Mucosa of descending colon (tissue), 3 donors: Measurements from ENCODE around the gene ZMIZ1. TPM values are rescaled to one million over a fixed set of nuclear protein-coding genes. Genes with fewer than 3 reads are reported as not detected.

Source experiments
- ATAC-seq: fragments of 200-7000 bp; cut with Tn5 transposase; one replicate; pipeline ENCODE4 v1.9.1; 2020; ENCODE audit warnings: mild to moderate bottlenecking, moderate library complexity
- DNase-seq, 3 donors: peaks; one replicate each; pipeline ENCODE4 v3.0.0-alpha.2; 2020
- H3K36me3 ChIP-seq: fragments of 200-600 bp; one replicate; pipeline ENCODE4 v1.8.0; 2021; ENCODE audit warnings: low read depth, mild to moderate bottlenecking
- H3K4me1 ChIP-seq: fragments of 200-600 bp; one replicate; pipeline ENCODE4 v1.8.0; 2021; ENCODE audit warnings: low read depth, mild to moderate bottlenecking
- H3K4me3 ChIP-seq: fragments of 200-600 bp; one replicate; pipeline ENCODE4 v1.8.0; 2021; ENCODE audit warnings: mild to moderate bottlenecking
- H3K9me3 ChIP-seq: fragments of 200-600 bp; one replicate; pipeline ENCODE4 v1.8.0; 2021; ENCODE audit warnings: mild to moderate bottlenecking
- CTCF ChIP-seq: fragments of 200-600 bp; IDR thresholded peaks from one replicate; pipeline ENCODE4 v1.8.0; 2022; ENCODE audit warnings: antibody characterized with exemption, mild to moderate bottlenecking
- intact Hi-C, 2 donors: fragments of 100-400 bp; cut with DNase I in 1 of 2; cut with micrococcal nuclease in 1 of 2; formaldehyde crosslinking; loops; one replicate each; pipeline versions ENCODE4 v1.11.0 to v1.11.1; 2022; cut with DNase I, micrococcal nuclease
- total RNA-seq, 3 donors: library from RNA; stranded (reverse); fragmentation: NEBNext Ultra II Directional in 2 of 3; extraction: Animal tissue kit (Norgen Biotek cat#: 25700) in 2 of 3; gene quantifications; one replicate each; pipeline versions ENCODE4 v1.2.1 to v1.2.4, GENCODE V29; 2021 to 2023
- donor health status: DM: no; HTN: no; CAD: no; lungs with moderate emphysema.
- donor health status: DM: no; HTN: no; CAD: no.
- donor health status: DM: no; HTN: yes; CAD: no.

ZMIZ1 gene
- total RNA-seq, 3 donors from 2014 or later, result 61.4 to 103 (median 89.1) TPM

- no peaks in the 10 kb centered on the region for H3K9me3 ChIP-seq
- no peak for TF ChIP-seq CTCF
- intact Hi-C loops, result no loop called here
- peaks cover 60% of the 10 kb centered on the region for H3K4me1 ChIP-seq
- no peak overlapping the region for H3K4me3 ChIP-seq
- H3K36me3 ChIP-seq, result no peaks in the 10 kb centered on the region
- ATAC-seq (no peak), DNase-seq (no peak)
Measured at GRCh38 chr10:79187121-79187940, 118.6 kb downstream of the ZMIZ1 start.

GRCh38 chr10:79188154-79188965, 119.6 kb downstream of the ZMIZ1 start:
- intact Hi-C loops, result no loop called here
- TF ChIP-seq CTCF, result no peak
- ATAC-seq, result peak; percentile 77
- H3K9me3 ChIP-seq, result no peaks in the 10 kb centered on the region
- DNase-seq, result peak in 2 of 3 donors; percentile 49 to 72
- H3K4me3 ChIP-seq, result no peak overlapping the region
- peaks cover 50% of the 10 kb centered on the region for H3K4me1 ChIP-seq
- H3K36me3 ChIP-seq, result no peaks in the 10 kb centered on the region

- Histone ChIP-seq H3K9me3 (no peaks in the 10 kb centered on the region), H3K4me3 (no peak overlapping the region), H3K36me3 (no peaks in the 10 kb centered on the region), H3K4me1 (peaks cover 41% of the 10 kb centered on the region)
- intact Hi-C loops, result no loop called here
- no peak for TF ChIP-seq CTCF
- no peak for ATAC-seq
- DNase-seq, result no peak
Measured at GRCh38 chr10:79189181-79189580, 120.4 kb downstream of the ZMIZ1 start.

GRCh38 chr10:79189853-79190435, 121.2 kb downstream of the ZMIZ1 start:
- H3K9me3 ChIP-seq, result no peaks in the 10 kb centered on the region
- ATAC-seq, result no peak
- no peak for TF ChIP-seq CTCF
- intact Hi-C loops, result loop anchor here (10.0 kb wide), 3 partner anchors 115 to 975 kb away; no protein-coding TSS in a partner anchor
- peaks cover 35% of the 10 kb centered on the region for H3K4me1 ChIP-seq
- DNase-seq, result no peak
- no peak overlapping the region for H3K4me3 ChIP-seq
- H3K36me3 ChIP-seq, result no peaks in the 10 kb centered on the region

- ATAC-seq (no peak), DNase-seq (no peak)
- intact Hi-C loops, result loop anchor here (10.0 kb wide), 3 partner anchors 116 to 976 kb away; no protein-coding TSS in a partner anchor
- Histone ChIP-seq H3K9me3 (no peaks in the 10 kb centered on the region), H3K36me3 (no peaks in the 10 kb centered on the region), H3K4me1 (peaks cover 34% of the 10 kb centered on the region), H3K4me3 (no peak overlapping the region)
- no peak for TF ChIP-seq CTCF
Measured at GRCh38 chr10:79190740-79191261, 122.0 kb downstream of the ZMIZ1 start.
